ENCODE results near the gene MTF1.
A peak's percentile ranks its signal among the peaks of the same experiment; 100 is the strongest.
"Not testable (repeated sequence)": the region's sequence is repeated elsewhere in the genome, so short reads cannot be mapped to it uniquely, and the experiment has no call there.

Gene MTF1

DNA sequence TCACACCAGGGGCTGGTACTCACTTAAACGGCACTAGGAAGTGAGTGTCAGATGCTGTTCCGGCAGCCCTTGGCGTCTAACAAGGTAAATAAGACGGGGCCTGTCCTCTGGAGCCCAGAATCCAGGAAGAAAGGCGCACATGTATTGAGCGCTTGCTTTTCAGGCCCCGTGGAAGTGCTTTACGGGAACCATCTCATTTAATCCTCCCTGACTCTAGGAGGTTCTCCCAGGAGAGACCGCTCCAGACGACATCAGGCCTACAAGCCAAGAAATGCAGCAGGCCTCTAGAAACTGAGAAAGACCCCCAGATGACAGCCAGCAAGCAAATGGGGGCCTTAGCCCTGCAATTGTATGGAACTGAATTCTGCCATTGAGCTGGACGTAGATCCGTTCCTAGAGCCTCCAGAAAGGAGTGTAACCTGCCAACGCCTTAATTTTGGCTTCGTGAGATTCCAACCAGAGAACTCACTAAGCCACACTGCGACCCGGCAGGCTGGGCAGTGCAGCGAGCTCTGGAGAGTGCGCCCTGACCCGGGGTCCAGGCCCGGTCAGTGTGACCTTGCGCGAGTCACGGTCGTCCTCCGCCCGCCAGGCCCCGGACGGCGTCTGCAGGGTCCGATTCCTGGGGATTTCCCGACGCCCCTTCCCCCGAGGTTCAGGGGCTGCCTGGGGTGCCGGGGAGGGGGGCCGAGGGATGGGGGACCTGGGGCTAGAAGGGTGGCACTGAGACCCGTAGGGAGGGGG lies 66.3 kb downstream of the MTF1 start:
- DNase-seq (ENCODE audit: low spot score), result no peak

- no peak for DNase-seq (ENCODE audit: low spot score)
Measured at GRCh38 chr1:37782491-37782890, 76.9 kb downstream of the MTF1 start.

- DNase-seq (ENCODE audit: low spot score), result no peak
Measured at GRCh38 chr1:37778654-37779053, 80.7 kb downstream of the MTF1 start.

DNA sequence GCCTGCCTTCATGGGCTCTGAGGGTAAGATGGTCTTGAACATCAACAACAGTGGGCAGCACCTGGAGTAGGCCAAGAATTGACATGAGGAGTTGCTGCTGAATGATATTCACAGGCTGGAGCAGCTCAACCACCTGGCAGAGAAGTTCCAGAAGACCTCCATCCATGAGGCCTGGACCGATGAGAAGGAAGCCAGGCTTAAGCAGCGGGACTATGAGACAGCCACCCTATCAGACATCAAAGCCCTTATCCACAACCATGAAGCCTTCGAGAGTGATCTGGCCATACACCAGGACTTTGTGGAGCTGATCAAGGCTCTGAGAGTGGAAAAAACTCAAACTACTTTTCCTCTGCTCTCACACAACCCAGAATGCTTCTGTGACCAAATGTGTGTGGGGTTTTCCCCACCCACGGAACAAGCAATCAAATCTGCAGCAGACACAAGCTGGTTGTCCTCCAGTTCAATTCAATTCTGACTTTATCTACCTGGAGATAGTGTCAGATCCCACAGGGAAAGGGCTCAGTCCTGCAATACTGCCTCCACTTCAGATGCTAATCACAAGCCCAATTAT lies 82.4 kb downstream of the MTF1 start:
- no peak for DNase-seq (ENCODE audit: low spot score)

DNA sequence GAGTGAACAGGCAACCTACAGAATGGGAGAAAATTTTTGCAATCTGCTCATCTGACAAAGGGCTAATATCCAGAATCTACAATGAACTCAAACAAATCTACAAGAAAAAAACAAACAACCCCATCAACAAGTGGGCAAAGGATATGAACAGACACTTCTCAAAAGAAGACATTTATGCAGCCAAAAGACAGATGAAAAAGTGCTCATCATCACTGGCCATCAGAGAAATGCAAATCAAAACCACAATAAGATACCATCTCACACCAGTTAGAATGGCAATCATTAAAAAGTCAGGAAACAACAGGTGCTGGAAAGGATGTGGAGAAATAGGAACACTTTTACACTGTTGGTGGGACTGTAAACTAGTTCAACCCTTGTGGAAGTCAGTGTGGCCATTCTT lies 88.0 kb downstream of the MTF1 start:
- DNase-seq (ENCODE audit: low spot score), result not testable (repeated sequence)

GRCh38 chr1:37767488-37767887 lies 91.9 kb downstream of the MTF1 start:
- no peak for DNase-seq (ENCODE audit: low spot score)

DNA sequence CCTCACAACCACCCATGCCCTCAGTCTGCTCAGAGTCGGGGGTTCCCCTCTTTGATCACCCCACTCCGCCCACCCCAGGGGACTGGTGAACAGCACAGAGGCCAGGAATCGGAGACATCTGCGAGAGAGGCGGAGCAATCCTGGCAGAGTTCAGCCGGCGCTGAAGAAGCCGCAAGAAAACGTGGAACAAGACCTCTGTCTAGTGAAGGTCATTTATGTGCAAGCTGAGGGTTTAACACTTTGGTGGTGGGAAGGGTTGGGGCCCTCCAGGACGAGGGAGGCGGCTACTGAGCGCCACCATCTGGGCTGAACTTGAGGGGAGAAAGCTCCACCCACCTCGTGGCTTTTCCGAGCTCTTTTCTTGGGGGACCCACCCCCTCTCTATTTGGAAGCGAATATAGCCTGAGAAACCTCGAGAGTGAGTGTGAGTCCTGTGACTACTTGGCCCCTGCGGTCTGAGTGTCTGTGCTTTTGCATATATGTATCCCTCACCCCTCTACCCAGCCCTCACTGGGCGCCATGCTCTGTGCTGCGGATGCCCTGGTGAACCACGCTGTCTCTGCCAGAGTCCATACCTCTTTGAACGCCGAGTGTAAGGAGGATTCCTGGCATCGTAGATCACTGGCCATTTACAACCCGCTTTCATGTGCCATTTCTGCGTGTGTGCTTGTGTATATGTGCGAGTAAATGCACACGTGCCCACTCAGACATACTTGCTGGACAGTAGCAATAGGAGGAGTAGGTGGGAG lies 93.3 kb downstream of the MTF1 start:
- DNase-seq (ENCODE audit: low spot score), result peak; percentile 15

DNA sequence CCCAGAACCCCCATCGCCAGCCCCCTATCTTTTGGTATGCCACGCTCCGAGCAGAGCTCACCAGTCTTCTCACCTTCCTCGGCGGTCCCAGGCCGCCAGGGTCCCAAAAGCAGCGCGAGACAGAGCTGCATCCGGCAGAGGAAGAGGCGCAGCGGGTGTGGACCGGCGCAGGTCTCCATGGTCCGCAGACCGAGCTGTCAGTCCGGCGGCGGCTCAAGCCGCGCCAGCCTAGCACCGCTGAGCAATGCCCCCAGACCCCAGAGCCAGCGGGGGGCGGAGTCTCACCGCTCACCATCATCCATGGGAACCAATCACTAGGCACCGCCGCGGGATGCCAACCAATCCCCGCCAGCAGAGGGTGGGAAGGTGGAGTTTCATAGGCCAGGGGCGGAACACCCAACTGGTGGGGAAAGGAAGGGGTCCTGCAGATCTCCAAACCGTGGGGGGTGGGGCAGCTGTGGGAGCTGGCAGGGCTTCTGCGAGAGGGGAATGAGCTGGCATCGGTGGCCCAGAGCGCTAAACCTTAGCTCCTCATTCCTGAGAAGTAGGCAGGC lies 94.4 kb downstream of the MTF1 start, which contains the start of gene EPHA10:
Gene EPHA10 (minus strand): TSS at position 233 of the 554 bp plus-strand sequence. CDS start 54 bp downstream, at position 179.
- no peak for DNase-seq (ENCODE audit: low spot score)

- DNase-seq (ENCODE audit: low spot score), result no peak
Measured at GRCh38 chr1:37764414-37764825, 95.0 kb downstream of the MTF1 start.

DNA sequence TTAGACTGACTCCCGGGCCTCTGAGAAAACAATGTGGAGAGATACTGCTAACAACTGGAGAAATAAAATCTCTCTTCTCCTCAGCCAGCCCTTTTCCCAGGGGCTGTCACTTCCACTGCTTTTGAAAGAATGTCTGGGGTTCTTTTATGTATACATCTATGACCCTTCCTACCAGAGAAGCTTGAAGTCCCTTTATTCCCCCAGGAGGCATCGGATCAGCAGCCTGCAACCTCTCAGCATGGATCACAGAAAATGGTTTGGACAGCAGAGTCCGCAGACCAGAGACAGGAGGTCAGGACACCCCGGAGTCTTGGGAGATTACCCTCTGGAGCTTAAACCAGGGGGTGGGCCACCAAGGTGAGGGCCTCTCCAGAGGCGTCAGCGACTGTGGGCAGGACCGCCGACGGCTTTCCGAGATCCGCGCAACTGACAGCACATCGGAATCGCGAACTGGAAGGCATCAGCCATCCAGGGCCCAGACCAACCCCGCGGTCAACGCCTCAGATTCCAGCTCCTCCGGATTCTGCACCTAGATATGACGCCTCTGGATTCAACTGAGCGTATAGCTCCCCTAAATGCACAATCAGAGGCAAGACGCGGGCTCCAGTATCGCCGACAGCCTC lies 95.5 kb downstream of the MTF1 start:
- no peak for DNase-seq (ENCODE audit: low spot score)

DNA sequence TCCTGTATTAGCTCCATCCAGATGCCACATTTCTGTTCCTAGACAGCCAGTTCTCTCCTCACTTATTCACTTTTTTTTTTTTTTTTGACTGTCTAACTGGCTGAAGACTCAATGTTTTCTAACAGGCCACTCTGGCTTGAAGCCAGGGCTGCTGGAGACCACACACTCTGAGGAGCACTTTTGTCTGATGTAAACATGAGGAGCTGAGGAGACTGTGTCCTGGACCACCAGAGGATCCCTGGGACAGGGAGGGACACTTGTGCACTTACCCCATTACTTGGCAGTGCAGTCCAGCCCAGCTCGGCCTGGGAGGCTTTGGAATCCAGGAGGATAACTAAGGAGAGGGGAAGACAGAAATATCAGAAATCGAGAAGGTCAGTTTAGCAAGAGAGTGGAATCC lies 96.9 kb downstream of the MTF1 start:
- DNase-seq (ENCODE audit: low spot score), result no peak

GRCh38 chr1:37761416-37762095 lies 97.8 kb downstream of the MTF1 start:
- DNase-seq (ENCODE audit: low spot score), result no peak
